Smooth muscle cell (in vitro differentiated cells): ENCODE data around the gene KIF27. TPM values are rescaled to one million over a fixed set of nuclear protein-coding genes. Genes with fewer than 3 reads are reported as not detected.
"Not testable (repeated sequence)": the region's sequence is repeated elsewhere in the genome, so short reads cannot be mapped to it uniquely, and the experiment has no call there.

Experiments
- DNase-seq: peaks from one replicate; lab custom pipeline; 2025; ENCODE audit not compliant: unreplicated experiment; lab: John Stamatoyannopoulos, UW
- H2AFZ ChIP-seq: fragments of 200-600 bp; sonication (generic); 2 replicates; pipeline ENCODE4 v1.6.0; 2016; ENCODE audit warnings: antibody characterized with exemption, low read depth, mild to moderate bottlenecking
- H3F3A ChIP-seq: fragments of 200-600 bp; sonication (generic); 2 replicates; pipeline ENCODE4 v1.6.0; 2017; ENCODE audit warnings: antibody characterized with exemption, low read depth
- H3K27ac ChIP-seq: fragments of 200-600 bp; sonication (generic); 2 replicates; pipeline ENCODE4 v1.5.1; 2016; ENCODE audit warnings: low read depth, mild to moderate bottlenecking
- H3K27me3 ChIP-seq: fragments of 200-600 bp; sonication (generic); 2 replicates; pipeline ENCODE4 v1.6.1; 2016; ENCODE audit warnings: low read depth, mild to moderate bottlenecking
- H3K36me3 ChIP-seq: fragments of 200-600 bp; sonication (generic); 2 replicates; pipeline ENCODE4 v1.5.1; 2016; ENCODE audit warnings: low read depth
- H3K4me1 ChIP-seq: fragments of 200-600 bp; sonication (generic); 2 replicates; pipeline ENCODE4 v1.5.1; 2016; ENCODE audit warnings: low read depth
- H3K4me2 ChIP-seq: fragments of 200-600 bp; sonication (generic); 2 replicates; pipeline ENCODE4 v1.6.0; 2016; ENCODE audit warnings: mild to moderate bottlenecking
- H3K4me3 ChIP-seq: fragments of 200-600 bp; sonication (generic); 2 replicates; pipeline ENCODE4 v1.5.1; 2016; ENCODE audit warnings: mild to moderate bottlenecking
- H3K79me2 ChIP-seq: fragments of 200-600 bp; sonication (generic); 2 replicates; pipeline ENCODE4 v1.6.0; 2016; ENCODE audit warnings: low read depth, mild to moderate bottlenecking
- H3K9ac ChIP-seq: fragments of 200-600 bp; sonication (generic); 2 replicates; pipeline ENCODE4 v1.6.0; 2016; ENCODE audit warnings: low read depth
- H3K9me3 ChIP-seq: fragments of 200-600 bp; sonication (generic); replicated peaks from 2 replicates; pipeline ENCODE4 v1.5.1; 2016; ENCODE audit warnings: low read depth
- H4K20me1 ChIP-seq: fragments of 200-600 bp; sonication (generic); 2 replicates; pipeline ENCODE4 v1.6.0; 2016; ENCODE audit warnings: low read depth
- CTCF ChIP-seq: fragments of 200-600 bp; sonication (generic); IDR thresholded peaks from 2 replicates; pipeline ENCODE4 v1.5.1; 2017; ENCODE audit warnings: borderline replicate concordance, mild to moderate bottlenecking, antibody characterized with exemption; ENCODE audit not compliant: insufficient read depth, poor library complexity, severe bottlenecking
- WGBS: methylation state at CpG from one replicate; pipeline ENCODE4 v1.1.7; 2016; ENCODE audit warnings: low lambda C conversion rate; 5-methylcytosine and 5-hydroxymethylcytosine counted together
- polyA plus RNA-seq: library from polyadenylated mRNA; unstranded; fragments of >200 nt; fragmentation: Nextera tagmentation; extraction: Ambion mirVana; gene quantifications from 2 replicates; pipeline ENCODE4 v1.2.1, GENCODE V29; 2016
- total RNA-seq: library from RNA; depleted of rRNA; stranded (reverse); fragments of >200 nt; gene quantifications from 2 replicates; pipeline ENCODE4 v1.2.3, GENCODE V29; 2014

Gene KIF27
- total and polyA plus RNA-seq, 2 experiments from 2014 or later = 1.9 to 11.0 TPM

- H3K36me3 ChIP-seq = no peaks in the 10 kb centered on the region
- no peak for TF ChIP-seq CTCF
- DNase-seq = no peak
Measured at GRCh38 chr9:83906144-83906543, 15.1 kb downstream of the KIF27 start.

GRCh38 chr9:83900615-83901014 lies 20.6 kb downstream of the KIF27 start:
- DNase-seq, H3K4me2 ChIP-seq, H3K9ac ChIP-seq, H3K4me3 ChIP-seq, H3K27me3 ChIP-seq, H3F3A ChIP-seq, H2AFZ ChIP-seq, H4K20me1 ChIP-seq, H3K79me2 ChIP-seq, H3K27ac ChIP-seq, H3K36me3 ChIP-seq, H3K9me3 ChIP-seq, H3K4me1 ChIP-seq: not testable (repeated sequence)
- WGBS = 97% methylated on average over 5 of the region's 5 CpGs

More at GRCh38 chr9:83906144-83906543, 15.1 kb downstream of the KIF27 start:
- no peaks in the 10 kb centered on the region for H3K79me2 ChIP-seq
- no peaks in the 10 kb centered on the region for H3K27me3 ChIP-seq
- H4K20me1 ChIP-seq = no peaks in the 10 kb centered on the region
- no peaks in the 10 kb centered on the region for H3K9me3 ChIP-seq
- no peak overlapping the region for H2AFZ ChIP-seq
- H3F3A ChIP-seq = no peaks in the 10 kb centered on the region
- no peak overlapping the region for H3K9ac ChIP-seq
- no peak overlapping the region for H3K4me3 ChIP-seq
- no peak overlapping the region for H3K4me2 ChIP-seq
- H3K4me1 ChIP-seq = no peaks in the 10 kb centered on the region
- H3K27ac ChIP-seq = no peak overlapping the region

GRCh38 chr9:83894301-83894700 lies 26.9 kb downstream of the KIF27 start:
- not testable (repeated sequence) for H3K36me3 ChIP-seq, H2AFZ ChIP-seq
- whole genome bisulfite sequencing = 73% methylated on average over 2 of the region's 2 CpGs

GRCh38 chr9:83886498-83886897 lies 34.7 kb downstream of the KIF27 start:
- H3K4me3 ChIP-seq, H3K4me1 ChIP-seq, DNase-seq, H3K27me3 ChIP-seq, H3K9me3 ChIP-seq, H4K20me1 ChIP-seq, H3K4me2 ChIP-seq, H3F3A ChIP-seq, H3K9ac ChIP-seq, H2AFZ ChIP-seq, H3K36me3 ChIP-seq, H3K79me2 ChIP-seq: not testable (repeated sequence)
- H3K27ac ChIP-seq = peak overlapping the region; percentile 49
- 100% methylated on average over 2 of the region's 2 CpGs for WGBS

More at GRCh38 chr9:83894301-83894700, 26.9 kb downstream of the KIF27 start:
- not testable (repeated sequence) for H3K4me3 ChIP-seq, H4K20me1 ChIP-seq, H3K4me1 ChIP-seq, H3K79me2 ChIP-seq, H3K27ac ChIP-seq, H3K4me2 ChIP-seq, H3K9me3 ChIP-seq, DNase-seq, H3K27me3 ChIP-seq, H3K9ac ChIP-seq, H3F3A ChIP-seq

- not testable (repeated sequence) for H3K9me3 ChIP-seq, H2AFZ ChIP-seq, H3K36me3 ChIP-seq, H3K79me2 ChIP-seq, H3F3A ChIP-seq, H3K9ac ChIP-seq, H3K4me2 ChIP-seq, H3K27me3 ChIP-seq, H3K4me3 ChIP-seq, H4K20me1 ChIP-seq, DNase-seq, H3K4me1 ChIP-seq
- peak overlapping the region; percentile 49 for H3K27ac ChIP-seq
- WGBS = 14% methylated on average over 3 of the region's 3 CpGs
Measured at GRCh38 chr9:83885559-83886240, 35.5 kb downstream of the KIF27 start.

- not testable (repeated sequence) for H3K27me3 ChIP-seq, H3K4me1 ChIP-seq, H3K36me3 ChIP-seq, H3K79me2 ChIP-seq, H4K20me1 ChIP-seq, H3K27ac ChIP-seq, H3K9me3 ChIP-seq, H3K4me3 ChIP-seq, H2AFZ ChIP-seq, H3K9ac ChIP-seq, DNase-seq, H3K4me2 ChIP-seq, H3F3A ChIP-seq
- 83% methylated on average over 6 of the region's 6 CpGs for WGBS
Measured at GRCh38 chr9:83881687-83882408, 39.4 kb downstream of the KIF27 start.

- not testable (repeated sequence) for H3K9me3 ChIP-seq, H4K20me1 ChIP-seq, H3K27me3 ChIP-seq, H2AFZ ChIP-seq, DNase-seq, H3K4me2 ChIP-seq, H3K4me3 ChIP-seq, H3K9ac ChIP-seq, H3K79me2 ChIP-seq, H3F3A ChIP-seq, H3K27ac ChIP-seq, H3K36me3 ChIP-seq, H3K4me1 ChIP-seq
- WGBS = 62% methylated on average over 3 of the region's 3 CpGs
Measured at GRCh38 chr9:83875559-83875958, 45.7 kb downstream of the KIF27 start.

GRCh38 chr9:83849895-83850294 lies 71.3 kb downstream of the KIF27 start:
- H3K9ac ChIP-seq, H3K36me3 ChIP-seq, H3K4me3 ChIP-seq, H3F3A ChIP-seq, H3K27ac ChIP-seq, H3K27me3 ChIP-seq, H4K20me1 ChIP-seq, H3K4me1 ChIP-seq, H2AFZ ChIP-seq, H3K9me3 ChIP-seq, H3K79me2 ChIP-seq, H3K4me2 ChIP-seq, DNase-seq: not testable (repeated sequence)
- WGBS = 96% methylated on average over 8 of the region's 8 CpGs
